GM10248 (cell line): ENCODE measurements around the gene TNS1.

Experiments
- CTCF ChIA-PET: fragments of 300-600 bp; sonication (Branson Sonifier 250); formaldehyde crosslinking; extraction: SDS; loops from one replicate; lab custom pipeline; 2021; ENCODE audit warnings: antibody characterized with exemption; lab: Yijun Ruan, JAX
- POLR2A ChIA-PET: fragments of 350-650 bp; sonication (Branson Sonifier 250); formaldehyde crosslinking; extraction: SDS; loops from one replicate; lab custom pipeline; 2020; ENCODE audit warnings: antibody characterized with exemption; lab: Yijun Ruan, JAX
- DNase-seq: peaks from one replicate; pipeline ENCODE4 v3.0.0; 2012; ENCODE audit errors: extremely low spot score
- TF ChIP-seq, protein P1 (sequence below): IDR thresholded peaks from 2 replicates; pipeline ENCODE4 v1.5.1; 2012; ENCODE audit warnings: mild to moderate bottlenecking, low read depth; ENCODE audit errors: extremely low read depth, missing control alignments, control extremely low read depth

The TNS1 gene

GRCh38 chr2:217958206-217958883 lies 44.5 kb downstream of the TNS1 start:
- no peak for DNase-seq
- POLR2A ChIA-PET, result no interaction called here
- CTCF ChIA-PET, result no interaction called here
- TF ChIP-seq, protein P1, sequence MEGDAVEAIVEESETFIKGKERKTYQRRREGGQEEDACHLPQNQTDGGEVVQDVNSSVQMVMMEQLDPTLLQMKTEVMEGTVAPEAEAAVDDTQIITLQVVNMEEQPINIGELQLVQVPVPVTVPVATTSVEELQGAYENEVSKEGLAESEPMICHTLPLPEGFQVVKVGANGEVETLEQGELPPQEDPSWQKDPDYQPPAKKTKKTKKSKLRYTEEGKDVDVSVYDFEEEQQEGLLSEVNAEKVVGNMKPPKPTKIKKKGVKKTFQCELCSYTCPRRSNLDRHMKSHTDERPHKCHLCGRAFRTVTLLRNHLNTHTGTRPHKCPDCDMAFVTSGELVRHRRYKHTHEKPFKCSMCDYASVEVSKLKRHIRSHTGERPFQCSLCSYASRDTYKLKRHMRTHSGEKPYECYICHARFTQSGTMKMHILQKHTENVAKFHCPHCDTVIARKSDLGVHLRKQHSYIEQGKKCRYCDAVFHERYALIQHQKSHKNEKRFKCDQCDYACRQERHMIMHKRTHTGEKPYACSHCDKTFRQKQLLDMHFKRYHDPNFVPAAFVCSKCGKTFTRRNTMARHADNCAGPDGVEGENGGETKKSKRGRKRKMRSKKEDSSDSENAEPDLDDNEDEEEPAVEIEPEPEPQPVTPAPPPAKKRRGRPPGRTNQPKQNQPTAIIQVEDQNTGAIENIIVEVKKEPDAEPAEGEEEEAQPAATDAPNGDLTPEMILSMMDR, result no peak

- ChIA-PET POLR2A (no interaction called here), CTCF (interaction anchor here (0.8 kb wide), 1 partner anchor 37 kb away, joined by 4 read pairs; no protein-coding TSS in a partner anchor)
- TF ChIP-seq, protein P1, result no peak
- DNase-seq, result no peak
Measured at GRCh38 chr2:217956586-217957457, 46.0 kb downstream of the TNS1 start.

- TF ChIP-seq, protein P1, result no peak
- ChIA-PET CTCF (interaction anchor here (1.0 kb wide), 1 partner anchor 80 kb away, joined by 3 read pairs; no protein-coding TSS in a partner anchor), POLR2A (no interaction called here)
- DNase-seq, result no peak
Measured at GRCh38 chr2:217955881-217956493, 46.8 kb downstream of the TNS1 start.

- ChIA-PET POLR2A (no interaction called here), CTCF (interaction anchor here (0.8 to 2.2 kb wide), 4 partner anchors 16 to 169 kb away, joined by 3 to 6 read pairs (median 3); no protein-coding TSS in a partner anchor)
- DNase-seq, result no peak
- TF ChIP-seq, protein P1, result no peak
Measured at GRCh38 chr2:217954971-217955740, 47.6 kb downstream of the TNS1 start.

DNA sequence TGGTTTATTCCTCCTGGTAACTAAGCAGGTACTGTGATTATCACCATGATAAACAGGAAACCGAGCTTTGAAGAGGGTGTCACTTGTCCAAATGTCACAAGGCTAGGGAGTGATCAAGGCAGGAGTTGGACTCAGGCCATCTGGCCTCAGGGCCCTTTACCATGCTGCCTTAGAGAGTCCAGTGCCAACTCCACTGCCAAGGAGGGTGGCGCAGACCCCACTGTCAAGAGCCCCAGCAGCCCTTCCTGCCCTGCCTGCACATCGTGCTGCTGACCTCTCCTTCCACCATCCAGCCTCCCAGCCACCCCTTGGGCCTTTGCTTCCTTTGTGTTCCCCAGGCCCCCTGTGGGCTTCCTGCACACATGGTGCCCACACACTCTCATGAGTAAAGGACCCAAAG lies 48.3 kb downstream of the TNS1 start:
- TF ChIP-seq, protein P1, result no peak
- no peak for DNase-seq
- ChIA-PET POLR2A (no interaction called here), CTCF (interaction anchor here (0.8 to 2.2 kb wide), 5 partner anchors 9 to 169 kb away, joined by 3 to 6 read pairs (median 3); no protein-coding TSS in a partner anchor)

DNA sequence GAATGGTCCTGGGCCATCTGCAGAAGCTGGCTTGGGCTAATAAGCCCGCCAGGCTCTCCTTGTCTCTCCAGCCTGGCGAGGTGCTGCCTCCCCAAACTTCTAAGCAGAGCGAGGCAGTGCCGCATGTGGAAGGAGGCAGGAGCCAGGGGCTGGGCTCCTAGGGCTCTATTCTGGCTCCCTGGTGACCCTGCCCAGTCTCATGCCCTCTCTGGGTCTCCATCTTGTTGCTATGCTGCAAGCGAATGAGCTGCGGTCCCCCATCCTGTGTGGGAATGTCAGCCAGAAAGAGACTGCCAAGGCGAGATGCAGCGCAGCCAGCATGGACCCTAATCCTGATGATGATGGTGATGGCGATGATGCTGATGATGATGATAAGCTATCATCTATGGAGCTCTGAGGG lies 48.7 kb downstream of the TNS1 start:
- no peak for DNase-seq
- TF ChIP-seq, protein P1, result no peak
- ChIA-PET CTCF (interaction anchor here (0.8 to 2.2 kb wide), 6 partner anchors 9 to 168 kb away, joined by 3 to 6 read pairs (median 3); no protein-coding TSS in a partner anchor), POLR2A (no interaction called here)
